GM18951 (cell line): ENCODE measurements around the gene SPTSSB.

Experiments used
- POLR2A ChIP-seq: IDR thresholded peaks from 4 replicates; pipeline ENCODE4 v1.6.1; 2011; ENCODE audit warnings: mild to moderate bottlenecking; ENCODE audit not compliant: insufficient read length, insufficient read depth; ENCODE audit errors: extremely low read depth
- in situ Hi-C: fragments of 300-500 bp; cut with MboI; formaldehyde crosslinking; loops from one replicate; pipeline ENCODE4 v1.12.0; 2022; ENCODE audit warnings: low sequenced_read_pairs, mixed read lengths, inconsistent platforms; ENCODE audit not compliant: unreplicated experiment

Gene SPTSSB

DNA sequence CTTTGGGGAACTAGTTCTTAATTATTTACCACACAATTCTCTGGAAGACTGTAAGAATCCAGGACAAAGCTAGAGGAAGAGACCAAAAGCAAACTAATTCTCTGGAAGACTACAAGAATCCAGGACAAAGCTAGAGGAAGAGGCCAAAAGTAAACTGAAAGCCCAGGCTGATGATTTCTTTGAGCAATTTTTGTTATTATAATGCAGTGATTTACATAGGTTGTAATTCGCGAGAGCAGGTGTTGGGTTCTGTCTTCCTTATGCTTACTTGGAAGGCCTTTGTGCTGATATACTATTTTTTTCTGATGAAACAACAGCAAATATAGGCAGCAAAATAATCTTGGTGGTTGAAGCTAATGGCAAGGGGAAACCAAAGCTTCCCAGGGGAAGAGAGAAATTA is 5.2 kb downstream of the SPTSSB start:
- in situ Hi-C loops, result no loop called here
- no peak for TF ChIP-seq POLR2A

DNA sequence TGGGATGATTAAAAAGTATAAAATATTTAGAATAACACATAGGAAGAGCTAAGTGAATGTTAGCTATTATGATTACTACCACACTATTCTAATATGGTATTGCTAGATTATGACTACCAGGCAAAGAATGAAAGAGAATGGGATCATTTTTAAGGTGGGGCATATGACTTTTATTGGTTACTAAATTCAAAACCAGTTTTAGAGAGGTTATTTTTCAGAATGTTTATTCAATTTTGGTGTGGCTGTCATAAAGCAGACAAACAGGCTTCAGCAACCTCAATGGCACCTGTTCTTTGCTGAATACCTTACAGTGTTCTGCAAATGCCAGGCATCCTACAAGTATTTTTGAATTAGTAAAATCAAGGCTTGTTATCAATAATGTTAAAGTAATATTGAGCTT is 12.8 kb downstream of the SPTSSB start:
- in situ Hi-C loops, result no loop called here
- no peak for TF ChIP-seq POLR2A

GRCh38 chr3:161356287-161356686 is 15.0 kb downstream of the SPTSSB start:
- in situ Hi-C loops, result no loop called here
- TF ChIP-seq POLR2A, result no peak

GRCh38 chr3:161355508-161355907 is 15.8 kb downstream of the SPTSSB start:
- TF ChIP-seq POLR2A, result no peak
- in situ Hi-C loops, result no loop called here

GRCh38 chr3:161354554-161354953 is 16.8 kb downstream of the SPTSSB start:
- in situ Hi-C loops, result no loop called here
- TF ChIP-seq POLR2A, result no peak

- TF ChIP-seq POLR2A, result no peak
These were observed 20.0 kb downstream of the SPTSSB start for GRCh38 chr3:161351330-161351729.

GRCh38 chr3:161350916-161351315 is 20.4 kb downstream of the SPTSSB start:
- no peak for TF ChIP-seq POLR2A
- in situ Hi-C loops, result no loop called here

More at GRCh38 chr3:161351330-161351729, 20.0 kb downstream of the SPTSSB start:
- in situ Hi-C loops, result no loop called here

GRCh38 chr3:161349529-161350312 is 21.6 kb downstream of the SPTSSB start:
- in situ Hi-C loops, result no loop called here
- TF ChIP-seq POLR2A, result no peak

- in situ Hi-C loops, result no loop called here
- no peak for TF ChIP-seq POLR2A
These were observed 22.4 kb downstream of the SPTSSB start for GRCh38 chr3:161348796-161349400.

DNA sequence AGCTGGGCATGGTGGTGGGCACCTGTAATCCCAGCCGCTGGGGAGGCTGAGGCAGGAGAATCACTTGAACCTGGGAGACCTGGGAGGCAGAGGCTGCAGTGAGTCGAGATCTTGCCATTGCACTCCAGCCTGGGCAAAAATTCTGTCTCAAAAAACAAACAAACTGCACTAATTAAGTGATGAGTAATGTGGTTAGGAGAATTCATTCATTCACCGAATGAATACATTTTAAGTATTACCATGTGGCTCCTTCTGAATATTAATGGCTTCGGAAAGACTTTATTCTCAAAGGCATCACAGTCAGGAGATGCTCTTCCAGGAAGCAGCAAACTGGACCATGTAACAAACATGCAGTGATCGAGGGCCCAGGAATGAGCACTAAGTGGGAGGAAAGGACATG is 23.6 kb downstream of the SPTSSB start:
- TF ChIP-seq POLR2A, result no peak
- in situ Hi-C loops, result no loop called here

- in situ Hi-C loops, result no loop called here
- no peak for TF ChIP-seq POLR2A
These were observed 26.3 kb downstream of the SPTSSB start for GRCh38 chr3:161345023-161345422.

- no peak for TF ChIP-seq POLR2A
- in situ Hi-C loops, result no loop called here
These were observed 27.3 kb downstream of the SPTSSB start for GRCh38 chr3:161343986-161344385.

- no peak for TF ChIP-seq POLR2A
- in situ Hi-C loops, result no loop called here
These were observed 27.8 kb downstream of the SPTSSB start for GRCh38 chr3:161343540-161343939.

DNA sequence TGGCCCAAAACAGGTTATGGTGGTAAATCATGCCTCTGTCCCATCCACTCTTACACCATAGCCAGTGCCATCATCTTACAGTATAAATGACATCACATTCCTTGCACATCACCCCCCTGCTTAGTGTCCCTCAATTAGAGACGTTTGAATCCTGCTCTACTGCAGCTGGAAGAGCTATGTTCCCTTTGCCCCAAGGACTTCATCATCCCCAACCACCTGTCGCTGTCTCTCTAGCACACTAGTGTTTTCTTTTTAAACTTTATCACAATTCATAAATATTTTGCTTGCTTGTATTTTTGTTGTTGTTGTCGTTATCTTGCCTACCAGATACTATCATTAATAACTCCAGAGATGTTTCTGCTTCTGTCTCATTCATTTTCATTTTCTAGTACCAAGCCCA is 28.7 kb downstream of the SPTSSB start:
- in situ Hi-C loops, result no loop called here
- TF ChIP-seq POLR2A, result no peak

GRCh38 chr3:161339517-161340500 is 31.5 kb downstream of the SPTSSB start:
- TF ChIP-seq POLR2A, result no peak
- in situ Hi-C loops, result no loop called here
